HG02973 (cell line): ENCODE results near the gene TELO2.

Source experiments
- ATAC-seq: cut with Tn5 transposase; IDR thresholded peaks from one replicate; pipeline ENCODE4 v1.9.1; 2021; ENCODE audit warnings: moderate library complexity; ENCODE audit not compliant: unreplicated experiment

Gene TELO2

DNA sequence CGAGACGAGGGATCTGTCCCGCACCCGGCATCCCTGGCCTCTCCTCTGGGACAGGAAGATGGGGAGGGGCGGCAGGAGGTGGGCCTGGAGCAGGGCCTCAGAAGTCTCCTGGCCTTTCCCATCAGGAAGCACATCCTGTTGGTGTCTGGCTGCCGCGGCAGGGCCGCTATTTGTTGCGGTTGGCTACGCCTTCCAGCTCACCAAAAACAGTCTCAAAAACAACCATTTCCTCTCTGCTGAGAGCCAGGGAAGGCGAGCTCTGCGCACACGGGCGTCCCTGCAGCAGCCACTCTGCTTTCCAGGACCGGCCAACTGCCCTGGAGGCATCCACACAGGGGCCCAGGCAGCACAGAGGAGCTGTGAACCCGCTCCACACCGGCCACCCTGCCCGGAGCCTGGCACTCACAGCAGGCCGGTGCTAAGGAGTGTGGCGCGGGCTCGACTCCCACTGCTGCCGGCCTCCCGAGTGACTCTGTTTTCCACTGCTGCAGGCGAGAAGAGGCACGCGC lies 40.3 kb downstream of the TELO2 start, which contains the start of gene TMEM204:
TMEM204 (plus strand) TSS at position 224 of the 509 bp plus-strand sequence. CDS start 610 bp downstream, outside the sequence.
- ATAC-seq = no peak

GRCh38 chr16:1534021-1535020 lies 41.2 kb downstream of the TELO2 start:
- ATAC-seq = no peak

DNA sequence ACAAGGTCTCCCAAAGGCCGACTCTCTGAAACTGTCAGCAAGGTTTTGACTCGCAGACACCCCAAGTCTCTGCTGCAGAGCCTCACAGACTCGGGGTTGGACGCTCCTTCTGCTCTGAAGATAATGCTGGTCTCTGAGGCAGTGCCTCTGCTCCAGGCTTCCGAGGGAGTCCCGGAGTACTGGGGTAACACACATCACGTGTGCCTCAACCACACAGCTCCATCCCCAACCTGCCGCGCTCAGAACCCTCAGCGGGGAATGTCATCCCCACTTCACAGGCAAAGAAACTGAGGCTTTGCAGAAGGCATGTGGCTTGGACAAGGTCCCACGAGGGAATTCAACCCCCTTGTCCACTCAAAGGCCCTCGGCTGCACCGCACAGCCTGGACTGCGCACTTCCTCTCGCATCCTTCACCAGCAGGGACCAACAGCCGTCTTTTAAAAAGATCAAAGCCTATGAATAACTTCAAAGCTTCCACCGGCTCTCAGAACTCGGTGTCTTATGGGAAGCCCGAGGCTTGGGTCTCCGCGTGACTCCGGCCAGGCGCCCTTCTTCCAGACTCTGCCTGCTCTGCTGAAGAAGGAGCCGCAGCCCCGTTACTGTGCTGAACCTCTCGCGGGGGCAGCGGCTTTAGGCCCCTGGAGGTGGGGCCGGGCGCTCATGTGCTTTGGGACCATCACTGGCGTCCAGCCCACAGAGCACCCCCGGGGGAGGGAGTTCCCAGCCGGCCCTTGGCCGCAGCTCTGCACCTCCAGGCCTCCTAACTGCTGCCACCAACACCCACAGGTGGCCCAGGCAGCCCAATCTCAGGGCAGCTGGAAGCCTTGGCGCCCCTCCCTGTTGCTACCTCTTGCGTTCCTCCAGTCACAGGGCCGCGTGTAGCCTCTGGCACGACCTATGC lies 42.5 kb downstream of the TELO2 start:
- ATAC-seq = no peak

DNA sequence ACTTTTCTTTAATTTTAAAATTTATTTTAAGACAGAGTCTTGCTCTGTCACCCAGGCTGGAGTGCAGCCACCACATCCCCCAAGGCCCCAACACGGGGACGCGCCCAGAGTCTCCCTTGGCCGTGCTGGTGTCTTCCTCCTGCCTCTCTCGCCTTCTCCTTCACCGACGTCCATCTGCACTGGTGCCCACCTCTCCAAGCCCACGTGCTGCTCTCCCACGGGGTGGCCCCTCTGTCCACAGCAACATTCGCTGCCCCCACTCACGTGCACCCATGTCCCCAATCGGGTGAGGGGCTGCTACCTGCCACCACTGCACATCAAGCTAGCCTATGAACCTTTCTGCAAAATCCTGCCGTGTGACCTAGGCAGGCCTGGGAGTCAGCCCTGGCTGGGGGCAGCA lies 43.4 kb downstream of the TELO2 start:
- no peak for ATAC-seq

DNA sequence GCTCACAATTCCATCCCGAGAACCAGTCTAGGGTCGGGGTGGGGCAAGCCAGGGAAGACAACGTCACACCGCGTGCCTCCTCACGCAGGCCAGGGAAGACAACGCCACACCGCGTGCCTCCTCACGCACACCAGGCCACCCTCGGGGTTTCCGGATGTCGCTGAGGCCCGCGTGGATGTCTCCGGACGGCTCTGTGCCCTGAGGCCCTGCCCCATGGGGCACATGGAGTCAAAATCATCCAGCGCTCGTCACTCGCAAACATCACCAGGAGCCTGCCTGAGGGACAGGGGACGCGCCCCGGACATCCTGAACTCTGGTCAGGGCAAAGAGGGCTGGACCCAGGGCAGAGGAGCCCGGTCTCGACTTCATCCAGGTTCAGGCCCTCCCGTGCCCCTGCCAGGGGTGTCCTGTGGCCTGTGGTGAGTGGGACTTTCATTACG lies 44.0 kb downstream of the TELO2 start:
- ATAC-seq = no peak

DNA sequence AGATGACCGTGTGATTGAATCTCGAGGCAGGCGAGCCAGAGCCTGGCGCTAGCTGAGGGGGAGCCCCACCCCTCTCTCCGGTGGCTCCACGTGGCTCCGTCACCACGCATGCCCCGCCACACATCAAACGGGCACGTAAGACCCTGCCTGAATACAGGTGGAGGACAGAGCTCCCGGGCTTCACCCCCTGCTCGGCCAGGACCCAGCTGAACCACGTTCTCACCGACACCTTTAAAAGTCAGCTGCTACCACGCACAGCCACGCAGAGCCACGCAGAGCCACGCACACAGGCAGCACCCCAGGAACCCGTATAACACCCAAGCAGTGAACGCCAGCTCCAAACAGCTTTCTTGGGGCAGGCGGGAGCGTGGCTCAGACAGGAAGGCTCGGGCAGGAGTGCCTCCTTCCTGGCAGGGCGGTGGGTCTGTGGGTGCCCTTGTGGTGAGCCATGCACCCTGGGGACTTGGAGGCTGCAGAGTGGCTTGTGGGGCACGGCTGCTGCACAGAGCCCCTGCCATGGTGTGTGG lies 44.7 kb downstream of the TELO2 start:
- ATAC-seq = no peak

DNA sequence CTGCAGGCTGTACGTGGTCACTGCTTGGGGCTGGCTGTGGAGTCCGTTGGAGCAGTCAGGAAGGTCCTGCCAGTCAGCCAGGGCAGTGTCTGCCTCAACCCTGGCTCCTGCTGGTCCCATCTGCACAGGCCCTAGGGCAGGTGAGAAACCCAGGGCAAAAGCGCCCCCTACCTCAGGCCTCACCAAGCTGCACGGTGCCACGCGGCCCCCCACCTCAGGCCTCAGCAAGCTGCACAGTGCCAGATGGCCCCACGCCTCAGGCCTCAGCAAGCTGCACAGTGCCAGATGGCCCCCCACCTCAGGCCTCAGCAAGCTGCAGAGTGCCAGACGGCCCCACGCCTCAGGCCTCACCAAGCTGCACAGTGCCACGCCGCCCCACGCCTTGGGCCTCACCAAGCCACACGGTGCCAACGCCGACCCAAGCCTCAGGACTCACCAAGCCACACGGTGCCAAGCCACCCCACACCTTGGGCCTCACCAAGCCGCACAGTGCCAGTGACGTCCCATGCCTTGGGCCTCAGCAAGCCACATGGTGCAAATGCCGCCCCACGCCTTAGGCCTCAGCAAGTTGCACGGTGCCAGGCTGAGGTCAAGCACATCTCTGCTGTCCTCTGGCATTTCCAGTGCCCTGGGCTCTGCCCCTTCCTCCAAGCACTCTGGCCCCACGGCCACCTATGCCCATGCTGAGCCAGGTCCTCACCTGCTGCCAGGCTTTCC lies 45.8 kb downstream of the TELO2 start:
- ATAC-seq = no peak

DNA sequence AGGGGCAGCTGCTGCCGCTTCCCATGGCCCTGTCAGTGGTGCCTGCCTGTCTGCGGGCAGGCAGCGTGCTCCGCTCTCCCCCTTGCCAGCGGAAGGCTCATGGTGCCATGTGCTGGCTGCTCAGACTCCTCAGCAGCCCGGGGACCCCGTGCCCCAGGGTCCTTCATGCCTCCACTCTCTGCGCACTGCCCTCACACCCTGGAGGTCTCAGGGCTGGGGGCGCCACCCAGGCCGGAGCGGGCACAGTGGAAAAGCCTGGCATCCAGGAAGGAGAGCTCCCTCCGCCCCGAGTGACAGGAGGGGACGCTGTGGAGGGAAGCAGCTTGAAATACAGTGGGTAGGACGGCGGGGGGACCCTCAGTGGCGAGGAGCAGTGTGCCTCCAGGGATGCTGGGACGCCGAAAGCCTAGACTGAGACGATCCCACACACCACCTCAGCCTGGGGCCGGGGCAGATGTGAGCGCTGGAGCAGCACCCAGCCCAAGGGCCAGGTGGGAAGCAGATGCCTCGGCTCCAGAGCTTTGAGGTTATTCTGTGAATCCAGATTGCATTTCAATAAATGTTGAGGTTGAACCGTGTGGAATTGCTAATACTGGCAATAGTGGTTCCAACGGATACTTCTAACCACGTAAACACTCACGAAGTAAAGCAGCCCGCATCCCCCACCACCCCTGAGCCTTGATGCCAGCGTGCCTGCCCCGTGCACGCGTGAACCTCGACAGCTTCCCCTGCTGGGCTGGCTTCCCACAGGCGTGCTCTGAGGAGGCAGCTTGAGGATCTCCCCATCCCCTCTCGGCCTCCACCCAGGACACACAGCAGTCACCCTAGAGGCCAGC lies 46.8 kb downstream of the TELO2 start:
- no peak for ATAC-seq

DNA sequence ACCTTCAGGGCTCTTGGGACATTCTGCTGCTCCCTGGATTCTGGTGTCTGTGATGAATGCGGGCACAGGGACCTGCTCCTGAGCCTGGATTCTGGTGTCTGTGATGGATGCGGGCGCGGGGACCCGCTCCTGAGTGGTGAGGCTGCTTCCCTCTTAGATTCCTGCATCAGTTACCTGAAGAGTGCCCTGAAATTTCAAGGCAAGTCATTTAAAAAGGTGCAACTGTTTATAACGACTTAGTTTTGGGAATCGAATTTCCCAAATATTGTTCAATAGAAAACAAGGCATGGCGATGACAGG lies 47.3 kb downstream of the TELO2 start:
- no peak for ATAC-seq

- ATAC-seq = no peak
Measured at GRCh38 chr16:1541293-1542165, 48.4 kb downstream of the TELO2 start.

DNA sequence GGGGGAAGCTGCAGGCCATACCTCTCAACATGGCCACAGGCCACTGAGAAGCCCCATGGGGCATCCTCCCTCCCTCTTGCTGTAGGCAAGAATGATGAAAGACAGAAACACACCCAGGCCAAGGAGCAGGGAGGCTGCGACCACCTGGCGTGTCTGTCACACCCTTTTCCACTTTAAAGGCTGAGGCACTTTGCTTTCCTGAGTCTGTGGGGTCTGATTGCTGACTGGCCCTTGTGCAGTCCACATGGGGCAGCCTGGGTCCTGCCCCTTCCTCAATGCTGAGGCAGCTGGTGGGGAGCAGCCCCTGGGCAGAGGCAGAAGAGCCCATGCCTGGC lies 49.0 kb downstream of the TELO2 start:
- no peak for ATAC-seq

GRCh38 chr16:1542533-1542932 lies 49.4 kb downstream of the TELO2 start:
- no peak for ATAC-seq

GRCh38 chr16:1543085-1543896 lies 50.1 kb downstream of the TELO2 start:
- no peak for ATAC-seq

DNA sequence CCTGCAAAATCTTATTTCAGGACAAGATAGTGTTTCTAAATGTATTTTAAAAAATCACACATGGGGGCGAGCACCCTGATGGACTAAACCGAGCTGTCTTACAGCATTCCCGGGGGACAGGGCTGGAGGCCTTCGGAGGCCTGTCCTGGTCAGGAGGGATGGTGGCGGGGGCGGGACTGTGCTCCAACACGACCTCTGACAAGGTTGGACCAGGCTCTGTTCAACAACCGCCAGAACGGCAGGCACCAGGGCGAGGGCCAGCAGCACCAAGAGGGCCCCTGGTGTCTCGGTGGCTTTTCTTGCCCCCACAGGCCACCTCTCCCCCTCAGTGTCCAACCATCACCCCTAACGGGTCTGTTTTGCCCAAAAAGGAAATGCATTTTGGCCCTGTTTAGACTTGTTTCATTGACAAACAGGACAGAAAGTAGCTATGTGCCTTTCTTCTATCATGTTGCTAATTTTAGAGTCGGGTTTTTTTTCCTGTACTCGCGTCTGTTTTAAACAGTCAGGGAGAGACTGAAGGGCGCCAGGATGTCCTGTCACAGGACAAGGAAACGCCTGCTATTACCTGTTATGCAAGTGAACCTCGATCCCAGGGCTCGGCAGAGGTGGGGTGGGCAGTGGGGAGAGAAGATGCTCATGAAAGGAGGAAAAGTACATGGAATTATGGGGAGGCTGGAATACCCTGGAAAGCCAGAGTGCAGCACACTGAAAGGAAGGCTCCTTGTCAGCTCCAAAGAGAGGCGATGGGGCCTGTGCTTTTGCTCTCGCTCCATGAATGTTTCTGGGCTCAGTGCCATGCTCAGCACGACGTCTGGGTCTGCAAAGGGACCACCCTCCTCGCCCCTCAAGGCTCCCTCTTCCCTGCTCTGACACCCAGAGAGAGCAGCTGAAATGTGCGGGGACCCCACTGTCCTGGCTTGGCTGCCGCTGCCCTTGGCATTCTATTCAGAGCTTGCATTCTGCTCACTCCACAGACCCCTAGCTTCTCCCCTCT lies 52.2 kb downstream of the TELO2 start:
- no peak for ATAC-seq

DNA sequence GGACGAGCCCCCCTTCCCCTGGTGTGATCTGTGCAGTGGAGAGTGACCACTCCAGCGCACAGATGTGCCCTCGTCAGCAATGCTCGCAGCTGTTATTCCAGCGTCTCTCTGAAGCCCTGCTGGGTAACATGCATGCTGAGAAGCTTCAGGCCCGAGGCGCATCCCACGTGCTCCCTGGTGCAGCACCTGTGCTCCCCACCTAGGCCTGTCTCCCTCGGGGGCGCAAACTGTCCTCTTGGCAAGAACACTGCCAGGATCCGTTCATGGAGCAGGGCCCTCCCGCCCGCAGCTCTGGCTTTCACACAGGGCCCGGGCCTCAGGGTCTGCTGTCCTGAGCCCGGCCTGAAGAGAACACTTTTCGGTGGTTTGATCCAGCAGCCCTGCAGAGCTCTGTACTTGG lies 53.3 kb downstream of the TELO2 start:
- ATAC-seq = no peak

GRCh38 chr16:1548233-1548632 lies 55.1 kb downstream of the TELO2 start:
- no peak for ATAC-seq

- no peak for ATAC-seq
Measured at GRCh38 chr16:1548727-1549126, 55.6 kb downstream of the TELO2 start.
